RPMI7951 (cell line): ENCODE data around the gene CD300H. TPM values are rescaled to one million over a fixed set of nuclear protein-coding genes. Genes with fewer than 3 reads are reported as not detected.
A peak's percentile ranks its signal among the peaks of the same experiment; 100 is the strongest.

Experiments used
- DNase-seq: peaks from one replicate; pipeline ENCODE4 v3.0.0-alpha.2; 2012; ENCODE audit warnings: low read depth
- total RNA-seq: library from RNA; depleted of rRNA; stranded (reverse); fragments of >200 nt; shearing (Covaris generic); gene quantifications from 2 replicates; pipeline ENCODE4 v1.2.3, GENCODE V29; 2014; rRNA removed

Gene CD300H
- total RNA-seq = not detected in 2 replicates

DNA sequence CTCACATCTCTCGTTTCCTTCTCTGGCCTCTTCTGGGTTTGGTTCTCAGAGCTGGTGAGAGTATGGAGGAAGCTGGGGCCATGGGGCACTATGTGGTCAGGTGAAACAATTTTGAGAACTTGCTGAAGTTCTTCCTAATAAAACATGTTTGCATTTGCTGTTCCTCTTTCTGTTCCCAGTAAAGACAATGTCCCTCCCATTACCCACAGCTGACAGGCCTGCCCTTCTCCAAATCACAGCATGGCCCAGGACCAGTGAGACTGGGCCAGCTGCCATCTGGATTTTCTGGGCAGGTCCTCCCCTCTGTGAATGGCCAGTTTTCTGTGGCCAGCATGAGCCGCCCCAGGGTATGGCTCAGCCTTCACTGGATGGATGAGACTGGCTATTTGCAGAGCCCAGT, at the start of gene CD300H:
Gene CD300H, minus strand, starts transcription at position 113 of the 400 bp plus-strand sequence.
- DNase-seq = peak; percentile 84

- no peak for DNase-seq
Observed at GRCh38 chr17:74616696-74617095, 49.4 kb upstream of the CD300H start.

- no peak for DNase-seq
Observed at GRCh38 chr17:74612046-74612445, 44.7 kb upstream of the CD300H start.

- no peak for DNase-seq
Observed at GRCh38 chr17:74610108-74610507, 42.8 kb upstream of the CD300H start.

DNA sequence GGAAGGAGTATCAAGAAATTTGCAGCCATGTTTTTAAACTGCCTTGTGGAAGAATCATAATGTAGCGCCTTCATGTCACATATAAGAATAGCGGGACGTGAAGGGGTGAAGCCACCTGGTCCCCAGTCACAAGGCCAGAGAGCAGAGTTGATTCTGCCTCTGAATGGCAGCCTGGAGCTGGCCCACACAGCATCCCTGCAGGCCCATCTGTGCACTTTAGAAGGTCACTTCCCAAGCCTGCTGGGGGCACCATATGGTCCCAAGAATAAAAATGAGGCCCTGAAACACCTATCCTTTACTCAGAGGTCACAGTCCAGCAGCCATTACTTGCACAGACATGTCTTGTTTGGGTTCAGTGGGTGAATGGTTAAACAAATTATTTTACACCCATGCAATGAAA, 41.2 kb upstream of the CD300H start:
- DNase-seq = no peak

- no peak for DNase-seq
Observed at GRCh38 chr17:74607221-74607620, 39.9 kb upstream of the CD300H start.

- DNase-seq = no peak
Observed at GRCh38 chr17:74606050-74606449, 38.7 kb upstream of the CD300H start.

GRCh38 chr17:74605361-74605760, 38.1 kb upstream of the CD300H start:
- DNase-seq = peak; percentile 91

GRCh38 chr17:74604761-74605160, 37.5 kb upstream of the CD300H start:
- DNase-seq = no peak

GRCh38 chr17:74604200-74604599, 36.9 kb upstream of the CD300H start:
- no peak for DNase-seq

DNA sequence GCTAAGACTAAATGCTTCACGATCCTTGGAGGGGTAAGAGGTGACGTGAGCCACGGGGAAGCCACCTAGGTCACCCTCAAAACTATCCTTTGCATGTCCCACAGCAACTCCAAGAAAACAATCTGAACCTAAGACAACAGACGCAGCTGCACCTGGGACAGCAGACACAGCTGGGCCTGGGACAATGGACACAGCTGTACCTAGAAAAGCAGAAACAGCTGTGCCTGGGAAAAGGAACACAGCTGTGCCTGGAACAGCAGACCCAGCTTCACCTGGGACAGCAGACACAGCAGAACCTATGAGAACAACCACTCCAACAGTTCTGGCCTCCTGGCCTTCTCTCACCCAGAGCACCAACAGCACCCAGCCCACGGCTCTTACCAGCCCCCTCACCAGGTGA, 36.4 kb upstream of the CD300H start:
- no peak for DNase-seq

- DNase-seq = no peak
Observed at GRCh38 chr17:74603037-74603635, 35.8 kb upstream of the CD300H start.

GRCh38 chr17:74601944-74602572, 34.7 kb upstream of the CD300H start:
- peak; percentile 37 for DNase-seq

GRCh38 chr17:74599448-74599939, 32.2 kb upstream of the CD300H start:
- DNase-seq = no peak

DNA sequence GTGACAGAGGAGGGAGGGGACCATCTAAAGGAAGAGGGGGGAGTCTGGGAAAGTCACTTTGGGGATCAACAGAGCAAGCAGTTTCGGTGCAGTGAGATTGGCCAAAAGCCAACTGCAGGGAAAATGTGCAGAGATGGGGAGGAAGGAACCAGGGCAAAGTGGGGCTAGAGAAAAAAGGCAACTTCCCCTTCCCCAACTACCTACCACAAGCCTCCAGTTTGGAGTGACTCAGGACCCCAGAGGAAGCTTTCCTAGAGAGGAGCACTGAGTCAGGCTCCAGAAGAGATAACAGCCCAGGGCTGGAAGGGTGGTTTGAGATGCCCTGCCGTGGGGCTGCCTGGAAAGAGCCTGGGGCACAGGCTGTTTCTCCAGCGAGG, 31.7 kb upstream of the CD300H start:
- no peak for DNase-seq

- DNase-seq = no peak
Observed at GRCh38 chr17:74598346-74599022, 31.2 kb upstream of the CD300H start.

DNA sequence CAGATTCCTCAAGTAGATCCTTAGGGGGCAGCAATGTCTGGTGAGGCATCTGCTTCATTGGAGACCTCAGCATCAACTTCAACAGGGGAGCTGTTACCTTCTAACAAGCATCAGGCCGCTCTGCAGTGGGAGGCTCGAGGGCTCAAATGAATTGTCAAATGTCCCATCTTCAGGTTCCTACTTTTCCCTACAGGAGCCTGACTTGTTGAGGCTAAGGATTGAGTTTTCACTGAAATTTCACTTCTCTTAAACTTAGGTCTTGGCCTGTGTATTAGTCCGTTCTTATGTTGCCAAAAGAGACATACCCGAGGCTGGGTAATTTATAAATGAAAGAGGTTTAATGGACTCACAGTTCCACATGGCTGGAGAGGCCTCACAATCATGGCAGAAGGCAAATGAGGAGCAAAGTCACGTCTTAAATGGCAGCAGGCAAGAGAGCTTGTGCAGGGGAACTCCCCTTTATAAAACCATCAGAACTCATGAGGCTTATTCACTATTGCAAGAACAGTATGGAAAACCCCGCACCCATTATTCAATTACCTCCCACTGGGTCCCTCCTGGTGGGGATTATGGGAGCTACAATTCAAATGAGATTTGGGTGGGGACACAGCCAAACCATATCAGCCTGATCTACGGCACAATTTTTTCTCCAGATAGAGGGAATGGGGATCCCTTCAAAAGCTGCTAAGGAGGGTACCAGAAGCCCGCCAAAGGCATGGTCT, 29.9 kb upstream of the CD300H start:
- DNase-seq = no peak

GRCh38 chr17:74595037-74595750, 27.9 kb upstream of the CD300H start:
- DNase-seq = no peak

GRCh38 chr17:74592087-74592990, 25.0 kb upstream of the CD300H start, which contains the start of gene CD300LD:
Gene CD300LD, minus strand, starts transcription at chr17:74592283. Its CDS starts 81 bp downstream, at chr17:74592202.
- DNase-seq = peak; percentile 14

- no peak for DNase-seq
Observed at GRCh38 chr17:74591503-74591902, 24.2 kb upstream of the CD300H start.

DNA sequence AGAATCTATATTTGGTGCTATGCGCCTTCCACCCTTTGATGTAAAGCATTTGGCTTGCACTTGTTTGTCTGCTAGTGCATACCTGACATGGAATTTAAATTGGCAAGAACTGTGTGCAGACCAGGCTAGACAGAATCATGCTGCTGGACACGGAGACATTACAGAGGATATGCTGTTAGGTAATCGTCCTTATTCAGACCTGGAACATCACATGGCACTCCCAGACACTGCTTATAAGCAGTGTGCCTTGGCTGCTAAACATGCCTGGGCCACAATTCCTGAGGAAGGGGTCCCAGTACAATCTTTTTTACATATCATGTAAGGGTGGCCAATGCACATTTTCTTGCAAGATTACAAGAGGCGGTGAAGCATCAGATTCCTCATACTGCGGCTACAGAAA, 18.4 kb upstream of the CD300H start:
- no peak for DNase-seq
